ENCODE results near the gene YY1. TPM values are rescaled to one million over a fixed set of nuclear protein-coding genes. Genes with fewer than 3 reads are reported as not detected.

Gene YY1
- total and polyA plus RNA-seq, 9 of the 15 experiments (the other 6 are each of a cell fraction or from before 2014, with no cell fraction given) = 20.8 to 74.2 (median 46.7) TPM

DNA sequence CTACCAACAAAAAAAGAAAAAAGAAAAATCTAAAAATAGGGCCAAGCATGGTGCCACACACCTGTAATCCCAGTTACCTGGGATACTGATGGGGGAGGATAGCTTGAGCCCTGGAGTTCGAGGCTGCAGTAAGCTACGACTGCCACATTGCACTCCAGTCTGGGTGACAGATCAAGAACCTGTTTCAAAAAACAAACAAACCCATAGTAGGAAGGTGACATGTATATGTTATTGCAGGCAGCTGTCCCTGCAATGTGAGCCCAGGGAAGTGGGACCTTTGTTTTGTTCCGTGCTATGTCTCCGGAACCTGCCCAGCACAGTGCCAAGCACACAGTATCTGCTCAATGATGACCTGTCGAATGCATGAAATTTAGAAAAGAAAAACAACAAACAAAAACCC, 37.2 kb upstream of the YY1 start (continued):
- TF ChIP-seq, protein P1, sequence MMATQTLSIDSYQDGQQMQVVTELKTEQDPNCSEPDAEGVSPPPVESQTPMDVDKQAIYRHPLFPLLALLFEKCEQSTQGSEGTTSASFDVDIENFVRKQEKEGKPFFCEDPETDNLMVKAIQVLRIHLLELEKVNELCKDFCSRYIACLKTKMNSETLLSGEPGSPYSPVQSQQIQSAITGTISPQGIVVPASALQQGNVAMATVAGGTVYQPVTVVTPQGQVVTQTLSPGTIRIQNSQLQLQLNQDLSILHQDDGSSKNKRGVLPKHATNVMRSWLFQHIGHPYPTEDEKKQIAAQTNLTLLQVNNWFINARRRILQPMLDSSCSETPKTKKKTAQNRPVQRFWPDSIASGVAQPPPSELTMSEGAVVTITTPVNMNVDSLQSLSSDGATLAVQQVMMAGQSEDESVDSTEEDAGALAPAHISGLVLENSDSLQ (IDR thresholded peaks at IDR 0.05) = no peak
- no peak for TF ChIP-seq THRAP3 (IDR thresholded peaks at IDR 0.05; ENCODE audit: borderline replicate concordance)
- TF ChIP-seq, protein P2, sequence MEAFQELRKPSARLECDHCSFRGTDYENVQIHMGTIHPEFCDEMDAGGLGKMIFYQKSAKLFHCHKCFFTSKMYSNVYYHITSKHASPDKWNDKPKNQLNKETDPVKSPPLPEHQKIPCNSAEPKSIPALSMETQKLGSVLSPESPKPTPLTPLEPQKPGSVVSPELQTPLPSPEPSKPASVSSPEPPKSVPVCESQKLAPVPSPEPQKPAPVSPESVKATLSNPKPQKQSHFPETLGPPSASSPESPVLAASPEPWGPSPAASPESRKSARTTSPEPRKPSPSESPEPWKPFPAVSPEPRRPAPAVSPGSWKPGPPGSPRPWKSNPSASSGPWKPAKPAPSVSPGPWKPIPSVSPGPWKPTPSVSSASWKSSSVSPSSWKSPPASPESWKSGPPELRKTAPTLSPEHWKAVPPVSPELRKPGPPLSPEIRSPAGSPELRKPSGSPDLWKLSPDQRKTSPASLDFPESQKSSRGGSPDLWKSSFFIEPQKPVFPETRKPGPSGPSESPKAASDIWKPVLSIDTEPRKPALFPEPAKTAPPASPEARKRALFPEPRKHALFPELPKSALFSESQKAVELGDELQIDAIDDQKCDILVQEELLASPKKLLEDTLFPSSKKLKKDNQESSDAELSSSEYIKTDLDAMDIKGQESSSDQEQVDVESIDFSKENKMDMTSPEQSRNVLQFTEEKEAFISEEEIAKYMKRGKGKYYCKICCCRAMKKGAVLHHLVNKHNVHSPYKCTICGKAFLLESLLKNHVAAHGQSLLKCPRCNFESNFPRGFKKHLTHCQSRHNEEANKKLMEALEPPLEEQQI (IDR thresholded peaks at IDR 0.05) = no peak
- no peak for TF ChIP-seq EHMT2 (IDR thresholded peaks at IDR 0.05)
- TF ChIP-seq NONO (IDR thresholded peaks at IDR 0.05; ENCODE audit: low read depth in 2 of 2, low read length in 1 of 2) = no peak
- TF ChIP-seq OTX1 (CRISPR knock-in tag; IDR thresholded peaks at IDR 0.05) = no peak
- TF ChIP-seq ZBTB17 (CRISPR knock-in tag; IDR thresholded peaks at IDR 0.05) = no peak
- no peak for TF ChIP-seq E2F3 (CRISPR knock-in tag; IDR thresholded peaks at IDR 0.05)
- TF ChIP-seq HNRNPUL1 (IDR thresholded peaks at IDR 0.05; ENCODE audit: low read length) = no peak

DNA sequence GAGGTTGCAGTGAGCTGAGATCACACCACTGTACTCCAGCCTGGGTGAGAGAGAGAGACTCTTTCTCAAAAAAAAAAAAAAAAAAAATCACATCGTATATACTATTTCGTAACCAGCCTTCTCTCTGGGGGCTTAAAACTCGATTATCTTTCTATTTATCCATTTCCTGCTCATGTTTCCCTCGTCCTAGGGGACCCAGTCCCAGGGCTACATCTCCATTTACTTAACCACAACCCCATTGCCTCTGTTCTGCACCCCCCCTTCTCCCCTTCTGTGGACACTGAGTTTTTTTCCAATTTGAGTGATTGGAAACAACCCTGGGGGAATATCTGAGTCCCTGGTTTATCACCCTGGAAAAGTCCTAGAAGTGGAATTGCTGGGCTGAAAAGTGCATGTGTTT, 36.2 kb upstream of the YY1 start:
- CTCF ChIA-PET (ENCODE audit: low intra/inter-chr PET ratio) = no interaction called here
- no peak for TF ChIP-seq SIRT6 (IDR thresholded peaks at IDR 0.05; ENCODE audit: low read depth, low read length)
- TF ChIP-seq BCL6 (CRISPR knock-in tag; IDR thresholded peaks at IDR 0.05) = no peak
- TF ChIP-seq NELFE (IDR thresholded peaks at IDR 0.05; ENCODE audit: insufficient read depth, insufficient read length) = no peak
- TF ChIP-seq RBM22 (IDR thresholded peaks at IDR 0.05; ENCODE audit: low read depth, low read length, poor library complexity, severe bottlenecking) = no peak
- no peak for TF ChIP-seq TCF7 (IDR thresholded peaks at IDR 0.05; ENCODE audit: borderline replicate concordance)

More for the DNA sequence above, 36.2 kb upstream of the YY1 start:
- Histone ChIP-seq H4K20me1 (replicated peaks; ENCODE audit: control insufficient read depth, insufficient read depth, low read length) (no peaks in the 10 kb centered on the region), H3K4me1 (replicated peaks in 1 of 2; ENCODE audit: control insufficient read depth in 2 of 2, insufficient read depth in 2 of 2, low read length in 2 of 2) (peaks cover 0 to 4% of the 10 kb centered on the region in 2 experiments; a peak in 1 of 5 replicates), H3K79me2 (ENCODE audit: control insufficient read depth, insufficient read depth, low read length) (no peaks in the 10 kb centered on the region), H3K4me3 (no peak overlapping the region), H3K4me2 (ENCODE audit: insufficient read depth, low read length) (no peak overlapping the region), H2AFZ (ENCODE audit: low read depth, low read length) (no peak overlapping the region), H3K9me3 (replicated peaks; ENCODE audit: control insufficient read depth, insufficient read depth, low read depth, low read length) (no peaks in the 10 kb centered on the region; the same call in 1 of the 2 replicates), H3K36me3 (ENCODE audit: control insufficient read depth, insufficient read depth, low read length) (no peaks in the 10 kb centered on the region), H3K9me1 (ENCODE audit: control insufficient read depth, insufficient read depth, low read length) (no peaks in the 10 kb centered on the region), H3K27ac (ENCODE audit: extremely low read depth, low read depth, low read length) (no peak overlapping the region), H3K27me3 (ENCODE audit: control insufficient read depth in 2 of 2, insufficient read depth in 2 of 2, low read length in 2 of 2) (no peaks in the 10 kb centered on the region), H3K9ac (ENCODE audit: insufficient read depth in 1 of 2, low read depth in 2 of 2, low read length in 2 of 2) (no peak overlapping the region)
- 11% methylated on average over 2 of the region's 4 CpGs for WGBS (ENCODE audit: insufficient coverage, low coverage, missing lambda C conversion rate)
- DNase-seq (ENCODE audit: extremely low read depth in 1 of 4, low spot score in 3 of 4) = no peak
- FAIRE-seq = no peak
- no peak for ATAC-seq
- in situ Hi-C loops (cut with MboI) (no loop called here), intact Hi-C loops (cut with micrococcal nuclease) (no loop called here)
- POLR2A ChIA-PET = interaction anchor here (0.8 to 1.2 kb wide), 2 partner anchors 10 to 18 kb away, joined by 3 read pairs; no protein-coding TSS in a partner anchor
- no TSS peak for BruUV-seq (replicated peaks)
